NCI-H82 (cell line): ENCODE results near the gene SCNN1B.
"Not testable (repeated sequence)": the region's sequence is repeated elsewhere in the genome, so short reads cannot be mapped to it uniquely, and the experiment has no call there.

Experiments used
- DNase-seq: peaks from one replicate; lab custom pipeline; 2025; lab: John Stamatoyannopoulos, UW

Gene SCNN1B

GRCh38 chr16:23355106-23355670 lies 53.1 kb downstream of the SCNN1B start:
- DNase-seq, result no peak

- no peak for DNase-seq
Observed at GRCh38 chr16:23356941-23357340, 54.8 kb downstream of the SCNN1B start.

DNA sequence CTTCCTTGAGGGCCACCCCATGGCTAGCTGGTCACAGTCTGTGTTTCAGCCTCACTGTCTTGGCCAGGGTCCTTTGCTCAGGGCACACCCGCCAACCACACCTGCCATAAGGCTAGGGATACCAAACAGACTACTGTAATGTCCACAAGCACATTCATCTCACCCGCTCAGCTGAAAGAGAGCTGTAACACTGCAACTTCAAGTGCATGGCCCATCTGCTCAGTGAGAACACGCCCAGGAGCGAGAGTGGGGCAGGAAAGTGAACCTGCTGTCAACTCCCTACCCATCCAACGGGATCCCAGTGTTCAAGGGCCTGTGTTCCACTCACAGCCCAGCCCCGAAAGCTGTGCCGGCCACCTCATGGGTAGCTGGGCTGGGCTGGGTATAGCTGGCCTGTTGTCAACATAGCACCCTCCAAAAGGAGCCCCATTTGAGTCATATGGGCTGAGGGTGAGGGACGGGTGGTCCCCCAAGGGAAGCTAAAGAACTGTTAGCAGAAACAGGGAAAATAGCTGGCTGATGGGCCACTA lies 55.7 kb downstream of the SCNN1B start:
- DNase-seq, result no peak

- no peak for DNase-seq
Observed at GRCh38 chr16:23359092-23359760, 57.1 kb downstream of the SCNN1B start.

- DNase-seq, result no peak
Observed at GRCh38 chr16:23362460-23363317, 60.6 kb downstream of the SCNN1B start.

- DNase-seq, result no peak
Observed at GRCh38 chr16:23365602-23366240, 63.6 kb downstream of the SCNN1B start.

- not testable (repeated sequence) for DNase-seq
Observed at GRCh38 chr16:23366341-23366740, 64.2 kb downstream of the SCNN1B start.

- no peak for DNase-seq
Observed at GRCh38 chr16:23367564-23367963, 65.5 kb downstream of the SCNN1B start.

DNA sequence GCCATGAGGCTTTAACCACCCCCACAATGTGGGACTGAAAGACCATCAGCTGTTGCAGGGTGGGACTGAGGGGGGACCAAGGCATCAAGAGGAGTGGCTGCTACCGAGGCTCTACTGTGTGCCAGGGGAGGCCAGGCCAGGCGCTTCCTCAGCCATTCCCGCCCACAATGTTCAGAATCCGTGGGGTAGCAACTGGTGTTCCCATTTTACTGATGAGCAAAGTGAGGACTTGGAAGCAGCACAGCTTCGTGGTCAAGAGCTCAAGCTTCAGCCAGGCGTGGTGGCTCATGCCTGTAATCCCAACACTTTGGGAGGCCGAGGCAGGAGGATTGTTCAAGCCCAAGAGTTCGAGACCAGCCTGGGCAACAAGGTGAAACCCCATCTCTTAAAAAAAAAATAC lies 65.9 kb downstream of the SCNN1B start:
- DNase-seq, result no peak

DNA sequence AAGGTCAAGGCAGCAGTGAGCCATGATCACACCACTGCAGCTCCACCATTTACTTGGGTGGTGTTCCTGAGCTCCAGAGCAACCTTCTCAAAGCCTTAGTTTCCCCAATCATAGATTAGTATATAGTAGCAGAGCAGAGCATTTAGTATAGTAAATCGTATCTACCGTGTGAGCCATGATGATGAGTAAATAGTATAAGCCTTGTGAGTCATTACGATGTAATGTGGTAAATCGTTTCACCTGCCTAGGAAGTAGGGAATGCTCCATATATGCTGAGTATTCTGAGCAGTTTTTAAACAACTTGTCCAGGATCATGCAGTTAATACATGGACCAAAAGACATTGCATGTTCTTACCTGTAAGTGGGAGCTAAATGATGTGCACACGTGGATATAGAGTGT lies 66.4 kb downstream of the SCNN1B start:
- DNase-seq, result no peak

DNA sequence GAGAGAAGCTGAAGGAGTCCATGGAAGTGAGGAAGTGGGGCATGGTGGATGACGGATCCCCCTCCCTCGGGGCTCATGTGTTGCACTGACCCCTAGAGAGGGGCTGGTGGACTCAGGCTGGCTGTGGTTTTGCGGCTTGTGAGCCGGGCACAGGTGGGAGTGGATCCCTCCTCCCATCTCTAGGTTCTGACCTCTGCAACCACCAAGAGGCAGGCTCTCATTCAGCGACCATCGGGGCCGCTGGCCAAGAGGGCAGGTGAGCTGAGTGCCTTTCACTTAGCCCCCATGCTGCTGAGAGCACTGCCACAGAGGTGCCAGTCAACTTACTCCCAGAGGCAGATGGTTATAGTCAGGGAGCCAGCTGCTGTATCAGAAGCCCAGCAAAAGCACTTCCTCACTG lies 67.3 kb downstream of the SCNN1B start:
- no peak for DNase-seq

GRCh38 chr16:23371368-23371767 lies 69.3 kb downstream of the SCNN1B start:
- DNase-seq, result no peak

GRCh38 chr16:23373436-23374219 lies 71.5 kb downstream of the SCNN1B start:
- DNase-seq, result no peak

DNA sequence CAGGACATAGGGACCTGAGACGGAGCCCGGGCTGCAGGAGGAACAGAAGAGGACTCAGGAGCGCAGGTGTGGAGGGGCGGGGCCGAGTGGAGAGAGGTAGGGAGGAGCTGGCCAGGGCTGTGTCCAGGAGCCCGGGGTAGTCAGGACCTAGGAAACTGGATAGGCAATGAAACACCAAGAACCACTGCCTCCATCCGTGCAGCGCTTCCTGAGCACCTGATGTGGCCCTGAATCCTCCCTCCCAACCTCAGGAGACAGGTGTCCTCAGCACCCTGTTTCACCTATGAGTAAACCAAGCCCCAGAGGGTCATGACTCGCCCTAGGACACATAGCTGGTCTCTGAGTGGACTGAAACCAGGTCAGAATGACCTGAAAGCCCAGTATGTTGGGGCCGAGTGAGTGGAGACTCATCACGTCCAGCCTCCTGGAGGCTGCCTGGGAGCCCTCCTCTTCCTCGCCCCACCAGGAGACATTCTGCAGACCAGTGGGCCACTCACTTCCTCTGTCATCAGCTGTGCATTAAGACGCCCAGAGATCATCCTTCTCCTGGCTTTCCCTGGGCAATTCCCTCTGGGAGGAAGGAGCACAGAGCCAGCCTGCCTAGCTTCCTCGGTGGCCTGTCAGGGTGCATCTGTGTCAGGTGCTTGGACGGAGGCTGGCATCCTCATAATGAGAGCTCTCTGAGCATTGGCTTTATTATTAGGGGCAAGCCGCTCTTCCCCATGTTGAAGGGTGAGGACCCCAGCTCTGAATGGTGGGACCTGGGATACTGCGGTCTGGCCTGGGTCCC lies 72.8 kb downstream of the SCNN1B start:
- no peak for DNase-seq

- no peak for DNase-seq
Observed at GRCh38 chr16:23375643-23376042, 73.5 kb downstream of the SCNN1B start.

GRCh38 chr16:23377071-23377931 lies 75.2 kb downstream of the SCNN1B start:
- DNase-seq, result no peak

DNA sequence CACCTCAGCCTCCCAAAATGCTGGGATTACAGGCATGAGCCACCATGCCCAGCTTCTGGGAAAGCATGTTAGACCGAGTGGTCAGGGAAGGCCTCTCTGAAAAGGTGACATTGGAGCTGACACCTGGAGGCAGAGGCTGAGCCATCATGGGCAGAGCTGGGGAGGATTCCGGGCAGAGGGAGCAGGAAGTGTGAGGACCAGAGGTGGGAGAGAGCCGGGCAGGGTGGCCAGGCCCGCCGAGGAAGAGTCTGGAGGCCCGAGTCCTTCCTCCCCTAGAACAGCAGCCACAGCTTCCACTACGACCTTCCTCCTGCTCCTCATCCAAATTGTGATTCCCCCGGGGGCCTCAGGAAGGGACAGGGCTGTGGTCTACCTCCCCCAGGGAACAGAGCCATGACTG lies 76.2 kb downstream of the SCNN1B start:
- no peak for DNase-seq

GRCh38 chr16:23378921-23379320 lies 76.8 kb downstream of the SCNN1B start:
- no peak for DNase-seq

DNA sequence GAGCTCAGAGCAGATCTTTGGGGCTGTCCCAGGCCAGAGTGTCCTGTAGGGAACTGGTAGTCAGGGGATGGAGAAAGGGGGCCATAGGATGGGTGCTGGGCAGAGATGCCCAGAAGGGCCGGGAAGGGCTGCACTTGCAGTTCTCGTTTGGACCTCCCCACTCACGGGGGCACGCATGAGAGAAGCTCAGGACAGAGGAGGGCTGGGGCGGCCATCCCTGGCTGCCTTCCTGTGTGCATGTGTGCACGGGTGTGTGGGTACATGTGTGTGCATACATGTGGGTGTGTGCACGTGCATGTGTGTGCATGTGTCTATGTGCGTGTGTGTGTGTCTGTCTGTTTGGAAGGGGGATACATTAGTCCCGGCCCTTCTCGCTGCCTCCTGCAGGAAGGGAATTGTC lies 77.6 kb downstream of the SCNN1B start:
- no peak for DNase-seq

GRCh38 chr16:23380501-23380951 lies 78.4 kb downstream of the SCNN1B start:
- no peak for DNase-seq
